Natural killer cell treated with Interleukin-12 subunit alpha and Interleukin-12 subunit beta and Interleukin-15 and Interleukin-18, amount 100 ng/mL, for 72 hours (primary cell): ENCODE measurements around the gene QSOX1. TPM values are rescaled to one million over a fixed set of nuclear protein-coding genes. Genes with fewer than 3 reads are reported as not detected.

ENCODE experiments used
- ATAC-seq, 2 donors: fragments of 150-1000 bp; cut with Tn5 transposase in 1 of 2; sonication (Bioruptor Pico), chemical (Tn5 transposase) in 1 of 2; 2 replicates each; pipeline ENCODE4 v1.10.0; 2021
- DNase-seq: peaks from one replicate; pipeline ENCODE4 v3.0.0; 2022; ENCODE audit warnings: low spot score
- H3K27ac Mint-ChIP-seq, 2 donors: 1 replicate in 1 of 2; 2 replicates in 1 of 2; pipeline ENCODE4 v1.8.0; 2022; ENCODE audit warnings: mixed read lengths in 2 of 2, mild to moderate bottlenecking in 1 of 2, moderate library complexity in 1 of 2
- H3K27me3 Mint-ChIP-seq, 2 donors: 1 replicate in 1 of 2; 2 replicates in 1 of 2; pipeline ENCODE4 v1.8.0; 2022; ENCODE audit warnings: mixed read lengths in 2 of 2
- H3K36me3 Mint-ChIP-seq: one replicate; pipeline ENCODE4 v1.8.0; 2022; ENCODE audit warnings: mixed read lengths
- H3K4me1 Mint-ChIP-seq, 2 donors: 1 replicate in 1 of 2; 2 replicates in 1 of 2; pipeline ENCODE4 v1.8.0; 2022; ENCODE audit warnings: low read depth in 2 of 2, mixed read lengths in 2 of 2, mild to moderate bottlenecking in 1 of 2
- H3K4me3 Mint-ChIP-seq: one replicate; pipeline ENCODE4 v1.8.0; 2022; ENCODE audit warnings: mixed read lengths
- H3K9me3 Mint-ChIP-seq: 2 replicates; pipeline ENCODE4 v1.8.0; 2022; ENCODE audit warnings: mixed read lengths
- total RNA-seq, 2 donors: library from RNA; stranded (reverse); gene quantifications; one replicate each; pipeline ENCODE4 v1.2.3, GENCODE V29; 2022

The QSOX1 gene
- total RNA-seq, 2 donors from 2014 or later: 39.1 to 60.3 TPM

DNA sequence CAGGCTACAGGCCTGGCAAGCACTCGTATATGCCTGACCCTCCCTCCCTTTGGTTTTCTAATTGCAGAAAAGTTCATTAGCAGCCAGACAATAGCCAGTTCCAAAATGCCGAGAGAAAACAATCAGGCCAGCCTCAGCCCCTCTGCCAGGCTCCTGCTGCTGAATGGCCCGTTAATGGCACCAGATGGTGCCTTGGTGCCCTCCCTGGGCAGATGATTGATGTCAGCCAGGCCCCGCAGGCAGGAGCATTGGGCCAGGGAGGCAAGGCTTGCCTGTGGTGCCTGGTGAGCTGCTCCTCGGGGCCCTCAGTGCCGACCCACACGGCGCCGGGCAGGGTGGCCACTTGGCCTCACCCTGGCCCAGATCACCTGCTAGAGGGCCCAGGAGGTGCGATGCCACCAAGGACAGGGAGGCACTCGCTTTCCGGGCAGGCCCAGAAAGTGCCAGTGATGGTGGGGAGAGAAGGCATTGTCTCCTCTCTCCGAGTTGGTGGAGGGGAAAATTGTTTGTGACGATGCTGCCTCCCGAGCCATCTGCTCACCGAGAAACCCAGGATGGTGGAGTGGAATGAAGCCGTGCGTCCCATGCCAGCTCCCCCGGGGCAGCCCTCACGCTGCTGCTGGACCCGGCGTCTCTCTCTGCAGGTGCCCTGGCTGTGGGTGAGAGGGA is 28.1 kb downstream of the QSOX1 start:
- Mint-ChIP-seq H3K9me3 (no peaks in the 10 kb centered on the region), H3K27ac (no peak overlapping the region), H3K4me3 (no peak overlapping the region), H3K36me3 (no peaks in the 10 kb centered on the region), H3K27me3 (peaks cover 0 to 2% of the 10 kb centered on the region in 2 donors), H3K4me1 (peaks cover 0 to 3% of the 10 kb centered on the region in 2 donors)
- ATAC-seq: no peak
- DNase-seq: no peak

DNA sequence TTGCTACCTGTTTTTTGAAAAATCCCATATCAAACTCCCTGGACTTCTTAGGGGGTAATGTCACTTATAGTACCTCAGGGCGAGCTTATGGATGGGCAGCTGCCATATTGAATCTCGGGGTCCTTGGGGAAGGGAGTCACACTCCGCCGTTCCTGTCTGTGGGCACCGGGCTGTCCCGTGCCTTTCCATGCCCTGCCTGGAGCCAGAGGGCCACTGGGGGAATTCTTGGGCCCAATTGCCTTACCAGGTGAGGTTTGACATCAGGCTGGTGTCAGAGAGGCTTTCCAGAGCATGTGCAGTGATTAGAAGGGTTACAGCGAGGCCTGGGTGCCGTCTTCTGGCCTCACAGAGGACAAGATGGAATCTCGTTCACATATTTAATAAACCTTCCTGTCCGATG is 28.8 kb downstream of the QSOX1 start:
- Mint-ChIP-seq H3K36me3 (no peaks in the 10 kb centered on the region), H3K9me3 (no peaks in the 10 kb centered on the region), H3K4me1 (peaks cover under 1 to 3% of the 10 kb centered on the region in 2 donors), H3K4me3 (no peak overlapping the region), H3K27me3 (peaks cover 0 to 2% of the 10 kb centered on the region in 2 donors), H3K27ac (no peak overlapping the region)
- no peak for ATAC-seq
- no peak for DNase-seq

DNA sequence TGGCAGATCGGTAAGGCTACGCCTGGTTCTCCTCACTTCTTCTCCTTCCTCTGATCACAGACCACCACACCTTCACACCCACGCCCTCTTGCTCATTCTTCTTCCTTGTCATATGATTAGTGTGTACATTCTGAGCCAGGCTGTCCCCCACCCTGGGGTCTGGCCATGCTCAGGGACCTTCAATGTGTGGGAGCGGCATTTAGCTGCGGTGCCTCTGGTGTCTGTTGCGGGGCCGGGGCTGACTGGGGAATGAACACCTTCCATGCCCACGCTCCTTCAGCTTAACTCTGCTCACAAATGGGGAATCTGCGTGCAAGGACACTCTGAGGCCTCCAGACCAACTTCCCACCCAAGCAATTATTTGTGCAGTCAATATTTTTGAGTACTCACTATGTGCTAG is 29.4 kb downstream of the QSOX1 start:
- no peaks in the 10 kb centered on the region for H3K36me3 Mint-ChIP-seq
- H3K4me1 Mint-ChIP-seq: peaks cover 6% of the 10 kb centered on the region in 2 donors
- DNase-seq (no peak), ATAC-seq (no peak)
- peaks cover 0 to 5% of the 10 kb centered on the region in 2 donors for H3K27me3 Mint-ChIP-seq
- no peak overlapping the region for H3K27ac Mint-ChIP-seq
- no peaks in the 10 kb centered on the region for H3K9me3 Mint-ChIP-seq
- no peak overlapping the region for H3K4me3 Mint-ChIP-seq

DNA sequence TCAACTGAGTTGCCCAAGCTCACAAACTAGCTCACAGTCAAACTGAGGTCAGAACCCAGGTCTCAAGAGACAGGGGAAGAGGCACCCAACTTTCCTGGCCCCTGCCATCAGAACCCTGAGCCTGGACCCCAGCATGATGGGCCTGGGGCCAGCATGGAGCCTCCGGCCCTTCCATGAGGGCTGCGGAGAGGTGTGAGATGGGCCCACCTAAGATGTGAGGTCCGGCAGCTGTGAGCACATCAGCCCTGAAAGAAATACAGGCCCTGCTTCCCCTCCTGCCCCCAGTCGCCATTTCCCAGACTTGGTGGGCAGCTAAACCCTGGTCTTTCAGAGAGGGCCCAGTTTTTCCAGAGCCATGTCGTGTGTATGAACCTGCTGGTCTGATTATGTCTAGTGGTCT is 30.6 kb downstream of the QSOX1 start:
- H3K4me1 Mint-ChIP-seq: peaks cover 14 to 15% of the 10 kb centered on the region in 2 donors
- no peak overlapping the region for H3K4me3 Mint-ChIP-seq
- H3K9me3 Mint-ChIP-seq: no peaks in the 10 kb centered on the region
- H3K27ac Mint-ChIP-seq: no peak overlapping the region
- no peaks in the 10 kb centered on the region for H3K36me3 Mint-ChIP-seq
- ATAC-seq (no peak), DNase-seq (no peak)
- peaks cover 0 to 8% of the 10 kb centered on the region in 2 donors for H3K27me3 Mint-ChIP-seq

DNA sequence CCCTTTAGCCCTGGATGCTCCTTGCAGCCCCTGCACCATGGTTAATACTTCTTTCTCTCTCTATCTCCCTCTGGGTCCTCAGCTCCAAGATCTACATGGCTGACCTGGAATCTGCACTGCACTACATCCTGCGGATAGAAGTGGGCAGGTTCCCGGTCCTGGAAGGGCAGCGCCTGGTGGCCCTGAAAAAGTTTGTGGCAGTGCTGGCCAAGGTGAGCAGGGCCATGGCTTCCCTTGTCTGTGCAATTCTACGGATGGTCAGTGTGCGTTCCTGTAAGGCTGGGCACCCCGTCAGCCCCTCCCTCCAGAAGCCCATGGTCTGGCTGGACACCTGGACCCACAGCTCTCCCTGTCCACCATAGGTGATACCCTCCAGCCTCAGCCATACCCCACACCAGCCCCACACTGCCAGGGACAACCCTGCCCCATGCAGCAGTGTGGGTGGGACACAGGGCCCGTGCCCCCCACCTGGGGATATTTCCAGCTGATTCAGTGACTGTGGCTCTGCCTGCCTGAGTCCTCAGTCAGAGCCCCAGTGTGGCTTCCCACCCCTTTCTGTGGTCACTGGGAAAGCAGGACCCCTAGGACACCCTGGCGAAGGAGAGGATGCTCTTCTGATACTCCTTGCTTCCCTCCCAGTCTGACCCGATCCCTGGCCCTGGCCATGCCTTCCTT is 31.4 kb downstream of the QSOX1 start:
- no peak overlapping the region for H3K4me3 Mint-ChIP-seq
- peaks cover 21 to 22% of the 10 kb centered on the region in 2 donors for H3K4me1 Mint-ChIP-seq
- peaks cover 0 to 9% of the 10 kb centered on the region in 2 donors for H3K27me3 Mint-ChIP-seq
- ATAC-seq (peak in 1 of 2 donors; percentile 5), DNase-seq (no peak)
- H3K27ac Mint-ChIP-seq: no peak overlapping the region
- no peaks in the 10 kb centered on the region for H3K36me3 Mint-ChIP-seq
- no peaks in the 10 kb centered on the region for H3K9me3 Mint-ChIP-seq

DNA sequence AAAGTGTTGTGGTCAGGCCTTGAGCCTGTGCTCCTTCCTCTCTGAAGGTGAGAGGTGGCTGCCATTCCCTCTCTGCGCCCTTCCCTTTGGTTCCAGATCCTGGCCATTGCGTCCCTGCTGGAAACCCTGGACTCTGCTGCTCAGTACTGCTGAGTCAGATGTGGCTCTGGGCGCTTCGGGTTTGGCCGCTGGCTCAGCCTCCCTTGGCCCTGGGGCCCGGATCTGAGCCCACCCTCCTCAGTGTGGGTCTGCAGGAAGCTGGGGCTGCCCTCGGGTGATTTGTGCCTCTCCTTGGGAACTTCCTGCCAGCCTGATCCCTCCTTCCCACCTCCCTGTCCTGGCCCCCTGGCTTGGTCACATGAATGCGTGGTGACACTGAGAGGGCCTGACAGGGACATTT is 32.2 kb downstream of the QSOX1 start:
- Mint-ChIP-seq H3K27me3 (peaks cover 0 to 10% of the 10 kb centered on the region in 2 donors), H3K4me3 (no peak overlapping the region), H3K9me3 (no peaks in the 10 kb centered on the region), H3K36me3 (no peaks in the 10 kb centered on the region), H3K27ac (no peak overlapping the region), H3K4me1 (peaks cover 28 to 29% of the 10 kb centered on the region in 2 donors)
- DNase-seq: no peak
- ATAC-seq: no peak

DNA sequence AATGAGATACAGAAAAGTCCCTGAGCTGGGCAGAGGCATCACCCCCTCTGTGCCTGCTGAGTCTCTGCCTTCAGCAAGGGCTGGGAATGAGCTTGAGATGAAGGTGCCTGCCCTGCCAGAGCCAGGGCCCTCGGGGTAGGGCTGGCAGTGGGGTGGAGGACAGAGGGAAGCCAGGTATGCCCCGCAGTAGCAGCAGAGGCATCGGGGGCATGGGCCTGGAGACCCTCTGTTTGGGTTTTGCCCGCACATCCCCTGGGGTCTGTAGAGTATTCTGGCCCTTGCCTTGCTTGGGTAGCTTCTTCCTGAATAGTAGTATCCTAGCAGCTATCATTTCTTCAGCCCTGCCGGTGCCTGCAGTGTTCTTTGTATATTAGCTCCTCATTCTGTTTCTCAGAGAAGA is 33.0 kb downstream of the QSOX1 start:
- H3K27ac Mint-ChIP-seq: no peak overlapping the region
- ATAC-seq (no peak), DNase-seq (no peak)
- H3K4me1 Mint-ChIP-seq: peaks cover 36 to 37% of the 10 kb centered on the region in 2 donors
- H3K4me3 Mint-ChIP-seq: no peak overlapping the region
- H3K27me3 Mint-ChIP-seq: peaks cover 0 to 10% of the 10 kb centered on the region in 2 donors
- H3K36me3 Mint-ChIP-seq: no peaks in the 10 kb centered on the region
- H3K9me3 Mint-ChIP-seq: no peaks in the 10 kb centered on the region

DNA sequence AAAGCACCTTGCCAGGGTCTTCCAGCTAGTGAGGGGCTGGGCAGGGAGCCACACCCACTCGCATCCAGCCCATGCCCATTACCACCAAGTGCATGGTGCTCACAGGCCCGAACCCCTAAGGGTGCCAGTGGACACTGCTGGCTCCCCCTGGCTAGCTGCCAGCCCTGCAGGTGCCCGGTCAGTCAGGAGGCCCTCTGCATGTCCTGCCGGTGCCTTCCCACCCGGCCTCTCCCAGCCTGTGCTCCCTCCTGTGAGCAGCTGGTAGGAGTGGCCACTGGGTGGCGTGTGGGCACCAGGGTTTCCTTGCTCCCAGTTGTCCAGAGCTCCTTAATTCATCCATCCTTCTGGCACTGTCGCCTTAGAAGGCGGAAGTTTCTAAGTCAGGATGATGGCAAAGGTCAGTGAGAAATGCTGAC is 33.4 kb downstream of the QSOX1 start:
- Mint-ChIP-seq H3K9me3 (no peaks in the 10 kb centered on the region), H3K27ac (no peak overlapping the region), H3K36me3 (no peaks in the 10 kb centered on the region), H3K27me3 (peaks cover 0 to 12% of the 10 kb centered on the region in 2 donors), H3K4me1 (peaks cover 41 to 42% of the 10 kb centered on the region in 2 donors), H3K4me3 (no peak overlapping the region)
- DNase-seq (no peak), ATAC-seq (no peak)

DNA sequence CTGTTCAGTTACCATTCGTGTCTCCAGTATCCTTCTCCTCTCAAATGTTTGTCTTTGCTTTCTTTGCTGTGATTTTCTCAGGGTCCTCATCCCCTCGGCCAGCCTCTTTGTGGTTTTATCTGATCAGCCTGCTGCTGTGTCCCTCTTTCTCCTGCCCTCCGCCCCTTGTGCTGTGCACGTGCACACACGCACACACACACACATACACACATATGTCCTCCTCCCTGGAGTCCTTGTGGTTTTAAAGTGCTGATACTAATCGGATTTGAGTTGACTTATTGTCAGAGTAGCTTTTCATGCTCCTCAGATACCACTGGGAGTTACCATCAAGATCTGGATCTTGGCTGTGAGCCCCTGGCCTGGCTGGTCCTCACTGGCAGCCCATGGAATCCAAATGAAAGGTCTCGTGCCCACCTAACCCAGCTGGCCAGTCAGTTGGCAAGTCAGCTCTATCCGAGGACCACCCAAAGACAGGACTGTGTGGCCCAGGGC is 34.1 kb downstream of the QSOX1 start:
- H3K27me3 Mint-ChIP-seq: peaks cover 0 to 12% of the 10 kb centered on the region in 2 donors
- DNase-seq (no peak), ATAC-seq (no peak)
- H3K9me3 Mint-ChIP-seq: no peaks in the 10 kb centered on the region
- H3K4me3 Mint-ChIP-seq: no peak overlapping the region
- H3K4me1 Mint-ChIP-seq: peaks cover 44% of the 10 kb centered on the region in 2 donors
- no peaks in the 10 kb centered on the region for H3K36me3 Mint-ChIP-seq
- no peak overlapping the region for H3K27ac Mint-ChIP-seq

DNA sequence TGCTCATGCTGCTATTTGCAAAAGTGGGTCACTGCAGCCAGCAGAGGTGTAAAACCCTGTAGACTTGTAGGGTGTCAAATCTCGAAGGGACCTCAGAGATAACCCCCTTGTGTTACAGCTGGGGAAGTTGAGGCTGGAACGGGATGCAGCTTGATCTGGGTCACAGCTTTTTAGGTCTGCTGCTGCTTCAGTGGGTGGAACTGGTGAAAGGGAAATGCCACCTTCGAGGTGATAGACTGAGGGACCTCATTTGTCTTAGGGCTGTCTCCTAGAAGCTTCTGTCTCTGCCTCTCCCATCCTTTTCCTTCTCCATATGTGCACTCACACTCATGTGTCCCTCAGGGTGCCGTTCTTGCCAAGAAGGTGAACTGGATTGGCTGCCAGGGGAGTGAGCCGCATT is 35.4 kb downstream of the QSOX1 start:
- DNase-seq (no peak), ATAC-seq (no peak)
- Mint-ChIP-seq H3K36me3 (no peaks in the 10 kb centered on the region), H3K9me3 (no peaks in the 10 kb centered on the region), H3K4me3 (no peak overlapping the region), H3K27me3 (peaks cover 0 to 12% of the 10 kb centered on the region in 2 donors), H3K4me1 (peaks cover 42 to 44% of the 10 kb centered on the region in 2 donors), H3K27ac (no peak overlapping the region)

DNA sequence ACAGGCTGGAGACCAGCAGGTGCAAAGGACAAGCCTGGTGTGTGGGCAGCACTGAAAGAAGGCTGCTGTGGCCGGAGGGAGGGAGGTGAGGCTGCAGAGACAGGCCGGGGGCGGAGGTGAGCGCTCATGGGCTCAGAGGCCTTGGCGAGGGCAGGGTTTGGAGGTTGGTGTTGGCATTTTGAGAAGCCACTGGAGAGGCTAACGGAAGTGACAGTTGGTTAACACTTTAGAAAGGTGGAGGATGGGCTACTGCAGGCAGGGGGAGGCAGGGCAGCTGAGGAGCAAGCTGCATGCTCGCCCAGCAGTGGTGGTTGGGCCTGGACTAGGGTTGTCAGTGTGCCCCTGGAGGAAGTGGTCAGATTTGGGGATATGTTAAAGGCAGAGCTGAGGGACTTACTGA is 37.5 kb downstream of the QSOX1 start:
- Mint-ChIP-seq H3K4me3 (peak overlapping the region; percentile 71), H3K27me3 (peaks cover 0 to 10% of the 10 kb centered on the region in 2 donors), H3K36me3 (no peaks in the 10 kb centered on the region), H3K27ac (peak overlapping the region in 1 of 2 donors; percentile 8), H3K4me1 (peaks cover 42 to 44% of the 10 kb centered on the region in 2 donors), H3K9me3 (no peaks in the 10 kb centered on the region)
- peak; percentile 80 to 83 for ATAC-seq
- DNase-seq: peak; percentile 68

DNA sequence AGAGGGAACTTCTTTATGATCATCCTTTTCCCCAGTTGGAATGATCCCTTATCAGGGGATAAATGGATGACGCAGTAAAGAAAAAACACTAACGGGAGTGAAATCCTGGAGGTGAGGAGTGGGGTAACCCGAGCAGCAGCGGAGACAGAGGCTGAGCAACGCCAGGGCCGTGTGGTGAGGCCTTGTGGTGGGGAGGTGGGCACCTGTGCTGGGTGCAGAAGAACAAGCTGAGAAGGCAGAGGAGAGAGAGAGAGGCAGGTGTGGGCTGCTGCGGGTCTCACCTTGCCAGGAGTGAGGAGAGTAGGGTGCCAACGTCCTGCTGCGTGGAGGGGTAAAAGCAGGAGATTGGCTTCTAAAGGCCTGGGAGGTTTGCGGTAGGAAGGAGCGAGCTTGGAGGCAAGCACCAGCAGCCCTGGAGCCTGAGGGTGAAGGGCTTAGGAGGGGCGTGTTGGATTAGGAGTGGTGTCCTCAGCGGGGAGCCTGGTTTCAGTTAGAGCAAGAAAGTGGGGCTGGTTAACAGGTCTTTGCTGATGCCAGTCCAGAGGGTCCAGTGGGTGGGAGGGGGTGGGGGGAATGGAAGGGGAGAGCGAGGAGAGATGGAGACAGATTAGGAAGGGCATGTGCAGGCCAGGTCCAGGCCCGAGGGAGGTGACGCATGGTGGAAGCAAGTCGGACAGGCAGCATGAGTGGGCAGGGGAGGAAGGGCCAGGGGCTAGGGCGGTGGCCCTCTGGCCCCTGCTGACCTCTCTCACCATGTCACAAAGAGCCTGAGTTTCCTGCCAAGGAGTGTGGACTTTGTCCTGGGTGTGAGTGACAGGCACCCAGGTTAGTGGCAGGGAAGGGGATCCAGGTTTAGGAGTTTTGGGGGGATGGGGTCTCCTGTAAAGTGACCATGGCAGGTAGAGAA is 38.7 kb downstream of the QSOX1 start:
- ATAC-seq: no peak
- peaks cover 42 to 44% of the 10 kb centered on the region in 2 donors for H3K4me1 Mint-ChIP-seq

DNA sequence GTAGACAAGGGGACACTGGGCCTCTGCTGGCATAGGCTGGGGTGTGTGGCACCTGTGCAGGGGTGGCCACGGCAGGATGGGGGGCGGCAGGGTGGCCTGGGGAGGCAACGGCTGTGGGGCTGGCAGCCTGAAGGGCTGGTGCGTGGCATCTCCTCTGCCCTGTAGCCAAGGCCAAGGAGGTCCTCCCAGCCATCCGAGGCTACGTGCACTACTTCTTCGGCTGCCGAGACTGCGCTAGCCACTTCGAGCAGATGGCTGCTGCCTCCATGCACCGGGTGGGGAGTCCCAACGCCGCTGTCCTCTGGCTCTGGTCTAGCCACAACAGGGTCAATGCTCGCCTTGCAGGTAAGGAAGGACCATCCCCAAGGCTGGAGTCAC is 39.4 kb downstream of the QSOX1 start:
- peaks cover 38% of the 10 kb centered on the region in 2 donors for H3K4me1 Mint-ChIP-seq
- H3K27me3 Mint-ChIP-seq: peaks cover 0 to 7% of the 10 kb centered on the region in 2 donors
- no peaks in the 10 kb centered on the region for H3K9me3 Mint-ChIP-seq
- H3K27ac Mint-ChIP-seq: no peak overlapping the region
- ATAC-seq (no peak), DNase-seq (no peak)
- no peaks in the 10 kb centered on the region for H3K36me3 Mint-ChIP-seq
- H3K4me3 Mint-ChIP-seq: no peak overlapping the region

More for the DNA sequence above, 38.7 kb downstream of the QSOX1 start:
- DNase-seq: no peak
- H3K4me3 Mint-ChIP-seq: no peak overlapping the region
- no peaks in the 10 kb centered on the region for H3K9me3 Mint-ChIP-seq
- no peaks in the 10 kb centered on the region for H3K36me3 Mint-ChIP-seq
- peak overlapping the region in 1 of 2 donors; percentile 8 for H3K27ac Mint-ChIP-seq
- H3K27me3 Mint-ChIP-seq: peaks cover 0 to 10% of the 10 kb centered on the region in 2 donors
